ENCODE data around the gene SLC25A18. TPM values are rescaled to one million over a fixed set of nuclear protein-coding genes. Genes with fewer than 3 reads are reported as not detected.

SLC25A18 gene
- total and polyA plus RNA-seq, 8 donors: 0.70 to 3.1 (median 1.8) TPM; not detected in 1

GRCh38 chr22:17541476-17541875, 21.8 kb upstream of the SLC25A18 start:
- no peak overlapping the region for H3K4me3 ChIP-seq
- intact Hi-C loops (cut with DNase I; ENCODE audit: low total_unique reads): no loop called here
- TF ChIP-seq POLR2AphosphoS5 (IDR thresholded peaks at IDR 0.05) (no peak), EP300 (IDR thresholded peaks at IDR 0.05) (no peak), POLR2A (IDR thresholded peaks at IDR 0.05) (no peak)
- TF ChIP-seq, protein P1, sequence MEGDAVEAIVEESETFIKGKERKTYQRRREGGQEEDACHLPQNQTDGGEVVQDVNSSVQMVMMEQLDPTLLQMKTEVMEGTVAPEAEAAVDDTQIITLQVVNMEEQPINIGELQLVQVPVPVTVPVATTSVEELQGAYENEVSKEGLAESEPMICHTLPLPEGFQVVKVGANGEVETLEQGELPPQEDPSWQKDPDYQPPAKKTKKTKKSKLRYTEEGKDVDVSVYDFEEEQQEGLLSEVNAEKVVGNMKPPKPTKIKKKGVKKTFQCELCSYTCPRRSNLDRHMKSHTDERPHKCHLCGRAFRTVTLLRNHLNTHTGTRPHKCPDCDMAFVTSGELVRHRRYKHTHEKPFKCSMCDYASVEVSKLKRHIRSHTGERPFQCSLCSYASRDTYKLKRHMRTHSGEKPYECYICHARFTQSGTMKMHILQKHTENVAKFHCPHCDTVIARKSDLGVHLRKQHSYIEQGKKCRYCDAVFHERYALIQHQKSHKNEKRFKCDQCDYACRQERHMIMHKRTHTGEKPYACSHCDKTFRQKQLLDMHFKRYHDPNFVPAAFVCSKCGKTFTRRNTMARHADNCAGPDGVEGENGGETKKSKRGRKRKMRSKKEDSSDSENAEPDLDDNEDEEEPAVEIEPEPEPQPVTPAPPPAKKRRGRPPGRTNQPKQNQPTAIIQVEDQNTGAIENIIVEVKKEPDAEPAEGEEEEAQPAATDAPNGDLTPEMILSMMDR (IDR thresholded peaks at IDR 0.05): no peak
- WGBS, 5 donors: 79 to 87% (median 86%) methylated on average over 7 of the region's 7 CpGs
- DNase-seq: no peak
- no peaks in the 10 kb centered on the region for H3K9me3 ChIP-seq
- peaks cover 0 to 5% (median 2%) of the 10 kb centered on the region in 4 donors for H3K36me3 ChIP-seq
- H3K27ac ChIP-seq: no peak overlapping the region
- no peaks in the 10 kb centered on the region for H3K27me3 ChIP-seq
- no peaks in the 10 kb centered on the region for H3K4me1 ChIP-seq

DNA sequence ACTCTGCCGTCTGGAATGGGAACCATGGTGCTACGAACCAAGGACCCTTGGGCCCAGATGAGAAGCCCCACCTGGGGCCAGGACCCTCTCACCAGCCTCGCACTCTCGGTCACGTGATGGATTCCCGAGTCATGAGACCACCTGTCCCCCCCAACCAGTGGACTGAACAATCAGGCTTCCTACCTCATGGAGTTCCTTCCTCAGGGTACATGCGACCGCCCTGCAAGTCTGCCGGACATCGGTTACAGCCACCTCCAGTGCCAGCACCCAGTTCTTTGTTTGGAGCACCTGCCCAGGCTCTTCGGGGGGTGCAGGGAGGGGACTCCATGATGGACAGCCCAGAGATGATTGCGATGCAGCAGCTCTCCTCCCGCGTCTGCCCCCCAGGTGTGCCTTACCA, 20.8 kb upstream of the SLC25A18 start:
- Histone ChIP-seq H3K4me3 (no peak overlapping the region), H3K9me3 (no peaks in the 10 kb centered on the region), H3K4me1 (no peaks in the 10 kb centered on the region), H3K36me3 (peaks cover 0 to 5% (median 2%) of the 10 kb centered on the region in 4 donors), H3K27me3 (no peaks in the 10 kb centered on the region), H3K27ac (no peak overlapping the region)
- no peak for DNase-seq
- WGBS, 5 donors: 93 to 100% (median 94%) methylated on average over 8 to 14 of the region's 14 CpGs
- TF ChIP-seq POLR2AphosphoS5 (IDR thresholded peaks at IDR 0.05) (no peak), POLR2A (IDR thresholded peaks at IDR 0.05) (no peak), EP300 (IDR thresholded peaks at IDR 0.05) (no peak)
- TF ChIP-seq, protein P1 (IDR thresholded peaks at IDR 0.05): no peak
- intact Hi-C loops (cut with DNase I; ENCODE audit: low total_unique reads): no loop called here

DNA sequence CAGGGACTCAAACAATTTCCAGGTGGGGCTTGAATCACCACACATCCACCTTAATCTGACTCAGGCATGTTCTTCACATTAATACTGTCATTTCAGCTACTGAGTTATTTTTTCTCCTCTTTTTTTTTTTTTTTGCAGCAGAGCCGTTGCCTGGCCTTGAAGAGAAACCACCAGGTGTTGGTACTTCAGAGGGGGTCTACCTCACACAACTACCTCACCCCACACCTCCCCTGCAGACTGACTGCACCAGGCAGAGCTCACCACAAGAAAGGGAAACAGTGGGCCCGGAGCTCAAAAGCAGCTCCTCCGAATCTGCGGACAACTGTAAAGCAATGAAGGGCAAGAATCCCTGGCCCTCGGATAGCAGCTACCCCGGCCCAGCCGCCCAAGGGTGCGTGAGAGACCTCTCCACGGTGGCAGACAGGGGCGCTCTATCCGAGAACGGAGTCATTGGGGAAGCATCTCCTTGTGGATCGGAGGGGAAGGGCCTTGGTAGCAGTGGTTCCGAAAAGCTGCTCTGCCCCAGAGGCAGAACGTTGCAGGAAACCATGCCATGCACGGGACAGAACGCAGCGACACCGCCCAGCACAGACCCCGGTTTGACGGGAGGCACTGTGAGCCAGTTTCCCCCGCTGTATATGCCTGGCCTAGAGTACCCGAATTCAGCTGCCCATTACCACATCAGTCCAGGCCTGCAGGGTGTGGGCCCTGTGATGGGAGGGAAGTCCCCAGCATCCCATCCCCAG, 15.1 kb upstream of the SLC25A18 start:
- Histone ChIP-seq H3K36me3 (peaks cover 0 to 9% (median 0%) of the 10 kb centered on the region in 4 donors), H3K4me1 (no peaks in the 10 kb centered on the region), H3K27me3 (no peaks in the 10 kb centered on the region), H3K4me3 (no peak overlapping the region), H3K9me3 (no peaks in the 10 kb centered on the region), H3K27ac (no peak overlapping the region)
- TF ChIP-seq POLR2A (IDR thresholded peaks at IDR 0.05) (no peak), EP300 (IDR thresholded peaks at IDR 0.05) (no peak), POLR2AphosphoS5 (IDR thresholded peaks at IDR 0.05) (no peak)
- TF ChIP-seq, protein P1 (IDR thresholded peaks at IDR 0.05): no peak
- WGBS, 5 donors: 86 to 92% (median 91%) methylated on average over 13 to 23 of the region's 23 CpGs
- DNase-seq: no peak
- intact Hi-C loops (cut with DNase I; ENCODE audit: low total_unique reads): no loop called here

DNA sequence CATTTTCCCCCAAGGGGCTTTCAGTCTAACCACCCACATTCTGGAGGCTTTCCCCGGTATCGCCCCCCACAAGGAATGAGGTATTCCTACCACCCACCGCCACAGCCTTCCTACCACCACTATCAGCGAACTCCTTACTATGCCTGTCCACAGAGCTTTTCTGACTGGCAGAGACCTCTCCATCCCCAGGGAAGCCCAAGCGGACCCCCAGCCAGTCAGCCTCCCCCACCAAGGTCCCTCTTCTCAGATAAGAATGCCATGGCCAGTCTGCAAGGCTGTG, 14.6 kb upstream of the SLC25A18 start:
- Histone ChIP-seq H3K27me3 (no peaks in the 10 kb centered on the region), H3K4me1 (no peaks in the 10 kb centered on the region), H3K27ac (no peak overlapping the region), H3K36me3 (peaks cover 0 to 9% (median 2%) of the 10 kb centered on the region in 4 donors), H3K9me3 (no peaks in the 10 kb centered on the region), H3K4me3 (no peak overlapping the region)
- no peak for DNase-seq
- intact Hi-C loops (cut with DNase I; ENCODE audit: low total_unique reads): no loop called here
- TF ChIP-seq POLR2A (IDR thresholded peaks at IDR 0.05) (no peak), POLR2AphosphoS5 (IDR thresholded peaks at IDR 0.05) (no peak), EP300 (IDR thresholded peaks at IDR 0.05) (no peak)
- TF ChIP-seq, protein P1 (IDR thresholded peaks at IDR 0.05): no peak
- WGBS, 5 donors: 87 to 98% (median 89%) methylated on average over 5 of the region's 5 CpGs

All from stomach (tissue), 9 donors.